ENCODE data around the gene TNRC18. TPM values are rescaled to one million over a fixed set of nuclear protein-coding genes. Genes with fewer than 3 reads are reported as not detected.

TNRC18 gene
- total and polyA plus RNA-seq, 9 of the 15 experiments (the other 6 are each of a cell fraction or from before 2014, with no cell fraction given): 0.03 to 43.2 (median 18.0) TPM

GRCh38 chr7:5423306-5423975 lies at the start of gene TNRC18 (continued):
- TF ChIP-seq NEUROD1 (IDR thresholded peaks at IDR 0.05; ENCODE audit: borderline replicate concordance, low read depth, low read length, partially characterized antibody) (no peak), IRF2 (CRISPR knock-in tag; IDR thresholded peaks at IDR 0.05) (no peak), TAF1 (IDR thresholded peaks at IDR 0.05; ENCODE audit: control insufficient read depth, extremely low read depth, insufficient read depth, low read length, severe bottlenecking) (peak; percentile 48), KLF16 (IDR thresholded peaks at IDR 0.05) (no peak), XRCC4 (IDR thresholded peaks at IDR 0.05; ENCODE audit: extremely low read depth, insufficient read depth, insufficient read length) (no peak), E2F4 (CRISPR knock-in tag; IDR thresholded peaks at IDR 0.05; ENCODE audit: low read depth) (no peak), RB1 (IDR thresholded peaks at IDR 0.05; ENCODE audit: low read depth) (peak; percentile 71), ZNF785 (CRISPR knock-in tag; IDR thresholded peaks at IDR 0.05) (no peak), TBL1XR1 (IDR thresholded peaks at IDR 0.05; ENCODE audit: low read length in 2 of 2) (no peak), GTF2E2 (tag; IDR thresholded peaks at IDR 0.05) (no peak; the same call in 1 of the 2 replicates), CLOCK (CRISPR knock-in tag; IDR thresholded peaks at IDR 0.05; ENCODE audit: borderline replicate concordance) (no peak; the same call in 1 of the 2 replicates), MAX (CRISPR knock-in tag; IDR thresholded peaks at IDR 0.05) (no peak), BHLHE40 (IDR thresholded peaks at IDR 0.05; ENCODE audit: low read length) (no peak), PYGO2 (tag; IDR thresholded peaks at IDR 0.05) (no peak), MTA3 (IDR thresholded peaks at IDR 0.05; ENCODE audit: borderline replicate concordance) (0 out of 2 replicates have a peak, but pooled peaks have one; percentile 21), CEBPB (tag; IDR thresholded peaks at IDR 0.05) (0 out of 2 replicates have a peak, but pooled peaks have one; percentile 22), FOSL1 (tag; conservative IDR thresholded peaks at IDR 0.05) (peak; percentile 58; the same call in 1 of the 2 replicates), ZNF280B (CRISPR knock-in tag; IDR thresholded peaks at IDR 0.05) (no peak), ESRRA (IDR thresholded peaks at IDR 0.05; ENCODE audit: borderline replicate concordance, low read depth) (no peak), ATF1 (CRISPR knock-in tag; IDR thresholded peaks at IDR 0.05) (no peak), ATF1 (tag; IDR thresholded peaks at IDR 0.05) (no peak), DNMT1 (IDR thresholded peaks at IDR 0.05) (no peak), RFX5 (IDR thresholded peaks at IDR 0.05; ENCODE audit: low read depth, low read length) (no peak), CGGBP1 (CRISPR knock-in tag; IDR thresholded peaks at IDR 0.05) (no peak), ZNF184 (CRISPR knock-in tag; IDR thresholded peaks at IDR 0.05) (no peak)
